ENCODE measurements around the gene SERPINE1. TPM values are rescaled to one million over a fixed set of nuclear protein-coding genes. Genes with fewer than 3 reads are reported as not detected.

The SERPINE1 gene
- total RNA-seq, 8 experiments from 2014 or later = 0.05 to 128 (median 0.93) TPM

Other genes with a start within 250 kb of the SERPINE1 start
- gene UFSP1, start 237.4 kb upstream of the SERPINE1 start, total RNA-seq = 1 to 10 TPM; 2.4 to 5.2 (median 2.9) TPM
- gene ACHE, start 231.2 kb upstream of the SERPINE1 start, total RNA-seq = 10 to 100 TPM in 4 of 8 experiments, 1 to 10 TPM in 4; 1.3 to 64.5 (median 13.4) TPM
- 1 to 10 TPM in 2 of 8 experiments, under 1 TPM in 5, not detected in 1; 0.11 to 2.2 (median 0.72) TPM for gene MUC3A, start 177.6 kb upstream of the SERPINE1 start, total RNA-seq
- gene MUC12, start 157.5 kb upstream of the SERPINE1 start, total RNA-seq = 1 to 10 TPM in 7 of 8 experiments, under 1 TPM in 1; 0.43 to 9.6 (median 1.9) TPM
- 1 to 10 TPM in 1 of 8 experiments, under 1 TPM in 6, not detected in 1; 0.04 to 1.2 (median 0.17) TPM for gene MUC17, start 107.0 kb upstream of the SERPINE1 start, total RNA-seq
- gene TRIM56, start 41.6 kb upstream of the SERPINE1 start, total RNA-seq = 10 to 100 TPM in 4 of 8 experiments, 1 to 10 TPM in 4; 1.4 to 20.0 (median 7.2) TPM
- gene AP1S1, start 27.4 kb downstream of the SERPINE1 start, total RNA-seq = 100 to 1,000 TPM in 2 of 8 experiments, 10 to 100 TPM in 6; 46.8 to 135 (median 77.0) TPM
- gene VGF, start 38.5 kb downstream of the SERPINE1 start, total RNA-seq = 100 to 1,000 TPM in 1 of 8 experiments, 10 to 100 TPM in 4, 1 to 10 TPM in 1, under 1 TPM in 2; 0.36 to 101 (median 13.7) TPM
- gene NAT16, start 53.2 kb downstream of the SERPINE1 start, total RNA-seq = 1 to 10 TPM in 5 of 8 experiments, under 1 TPM in 2, not detected in 1; 0.59 to 4.4 (median 1.6) TPM
- under 1 TPM in 2 of 8 experiments, not detected in 6; 0.15 to 0.62 TPM for gene MOGAT3, start 73.9 kb downstream of the SERPINE1 start, total RNA-seq
- 10 to 100 TPM; 10.9 to 97.3 (median 28.1) TPM for gene PLOD3, start 90.5 kb downstream of the SERPINE1 start, total RNA-seq
- gene ZNHIT1, start 91.1 kb downstream of the SERPINE1 start, total RNA-seq = 100 to 1,000 TPM in 4 of 8 experiments, 10 to 100 TPM in 4; 73.6 to 132 (median 97.9) TPM
- 10 to 100 TPM in 1 of 8 experiments, 1 to 10 TPM in 7; 2.5 to 12.2 (median 4.8) TPM for gene CLDN15, start 110.7 kb downstream of the SERPINE1 start, total RNA-seq
- 100 to 1,000 TPM; 137 to 231 (median 187) TPM for gene FIS1, start 118.0 kb downstream of the SERPINE1 start, total RNA-seq
- 10 to 100 TPM; 17.9 to 94.9 (median 33.5) TPM for gene IFT22, start 194.7 kb downstream of the SERPINE1 start, total RNA-seq
- gene COL26A1, start 235.8 kb downstream of the SERPINE1 start, total RNA-seq = 10 to 100 TPM in 5 of 8 experiments, 1 to 10 TPM in 1, under 1 TPM in 1, not detected in 1; 0.87 to 50.5 (median 11.1) TPM